ENCODE data around the gene MEOX1.

DNA sequence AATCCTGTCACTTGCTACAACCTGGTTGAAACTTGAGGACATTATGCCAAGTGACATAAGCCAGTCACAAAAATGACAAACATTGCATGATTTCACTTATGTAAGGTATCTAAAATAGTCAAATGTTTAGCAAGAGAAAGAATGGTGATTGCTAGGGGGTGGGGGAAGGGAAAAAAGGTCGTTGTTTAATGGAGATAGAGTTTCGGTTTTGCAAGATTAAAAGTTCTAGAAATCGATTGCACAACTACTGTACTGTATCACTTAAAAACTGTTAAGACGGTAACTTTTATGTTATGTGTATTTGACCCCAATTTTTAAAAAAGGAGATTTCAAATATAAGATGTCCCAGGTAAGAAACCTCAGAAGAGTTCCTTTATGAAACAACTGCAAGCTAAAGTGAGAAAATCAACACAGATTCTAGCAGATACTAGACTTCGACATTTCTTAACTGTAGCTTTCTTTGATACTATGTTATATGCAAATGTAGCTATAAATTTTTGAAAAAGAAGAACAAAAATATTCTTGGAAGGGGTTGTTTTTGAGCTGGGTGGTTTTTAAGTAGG lies 5.9 kb downstream of the MEOX1 start:
- TF ChIP-seq EP300 (IDR thresholded peaks at IDR 0.05), result no peak
- TF ChIP-seq POLR2AphosphoS5 (IDR thresholded peaks at IDR 0.05), result no peak
